Hepatocyte (in vitro differentiated cells): ENCODE results near the gene SPSB4. TPM values are rescaled to one million over a fixed set of nuclear protein-coding genes. Genes with fewer than 3 reads are reported as not detected.

Source experiments
- DNase-seq: peaks from one replicate; pipeline ENCODE4 v3.0.0-alpha.2; 2016; ENCODE audit warnings: low spot score
- H2AFZ ChIP-seq: fragments of 200-600 bp; sonication (generic); 2 replicates; pipeline ENCODE4 v1.6.0; 2016; ENCODE audit warnings: antibody characterized with exemption, mild to moderate bottlenecking
- H3K27ac ChIP-seq: fragments of 200-600 bp; sonication (generic); 2 replicates; pipeline ENCODE4 v1.5.1; 2016; ENCODE audit warnings: mild to moderate bottlenecking
- H3K27me3 ChIP-seq: fragments of 200-600 bp; sonication (generic); 2 replicates; pipeline ENCODE4 v1.6.1; 2016
- H3K36me3 ChIP-seq: fragments of 200-600 bp; sonication (generic); replicated peaks from 2 replicates; pipeline ENCODE4 v1.5.1; 2016; ENCODE audit warnings: low read depth; ENCODE audit not compliant: insufficient read depth
- H3K4me1 ChIP-seq: fragments of 200-600 bp; sonication (generic); 2 replicates; pipeline ENCODE4 v1.5.1; 2016; ENCODE audit warnings: mild to moderate bottlenecking, moderate library complexity; ENCODE audit not compliant: insufficient read depth
- H3K4me2 ChIP-seq: fragments of 200-600 bp; sonication (generic); 2 replicates; pipeline ENCODE4 v1.6.0; 2016
- H3K4me3 ChIP-seq: fragments of 200-600 bp; sonication (generic); 2 replicates; pipeline ENCODE4 v1.5.1; 2016; ENCODE audit warnings: mild to moderate bottlenecking
- H3K79me2 ChIP-seq: fragments of 200-600 bp; sonication (generic); 2 replicates; pipeline ENCODE4 v1.6.0; 2017; ENCODE audit warnings: mild to moderate bottlenecking
- H3K9me2 ChIP-seq: fragments of 200-600 bp; sonication (generic); replicated peaks from 2 replicates; pipeline ENCODE4 v1.6.0; 2017; ENCODE audit warnings: mild to moderate bottlenecking; ENCODE audit not compliant: insufficient read depth
- H3K9me3 ChIP-seq: fragments of 200-600 bp; sonication (generic); 2 replicates; pipeline ENCODE4 v1.5.1; 2016; ENCODE audit warnings: low read depth, mild to moderate bottlenecking
- H4K20me1 ChIP-seq: fragments of 200-600 bp; sonication (generic); 2 replicates; pipeline ENCODE4 v1.6.0; 2016; ENCODE audit warnings: mild to moderate bottlenecking; ENCODE audit not compliant: insufficient read depth, poor library complexity, severe bottlenecking
- EZH2 ChIP-seq: fragments of 200-600 bp; sonication (generic); IDR thresholded peaks from 2 replicates; pipeline ENCODE4 v1.6.1; 2016; ENCODE audit warnings: antibody characterized with exemption, mild to moderate bottlenecking, borderline replicate concordance
- EZH2phosphoT487 ChIP-seq: fragments of 200-600 bp; sonication (generic); IDR thresholded peaks from one replicate; pipeline ENCODE4 v1.6.1; 2018; ENCODE audit warnings: antibody characterized with exemption, mild to moderate bottlenecking, low read depth, moderate library complexity; ENCODE audit not compliant: unreplicated experiment, severe bottlenecking
- WGBS: methylation state at CpG from one replicate; pipeline ENCODE4 v1.1.6; 2016; ENCODE audit warnings: low lambda C conversion rate; ENCODE audit errors: missing lambda C conversion rate; 5-methylcytosine and 5-hydroxymethylcytosine counted together
- polyA plus RNA-seq: library from polyadenylated mRNA; unstranded; fragments of >200 nt; fragmentation: Nextera tagmentation; extraction: Ambion mirVana; gene quantifications from 2 replicates; pipeline ENCODE4 v1.2.1, GENCODE V29; 2016
- total RNA-seq: library from RNA; depleted of rRNA; stranded (reverse); fragments of >200 nt; gene quantifications from 2 replicates; pipeline ENCODE4 v1.2.3, GENCODE V29; 2014
- TF ChIP-seq, protein P1 (sequence below): fragments of 200-600 bp; sonication (generic); IDR thresholded peaks from 2 replicates; pipeline ENCODE4 v1.5.1; 2016; ENCODE audit warnings: antibody characterized with exemption, mild to moderate bottlenecking; ENCODE audit not compliant: poor library complexity

Gene SPSB4
- total and polyA plus RNA-seq, 2 experiments from 2014 or later = 1.0 to 1.3 TPM

DNA sequence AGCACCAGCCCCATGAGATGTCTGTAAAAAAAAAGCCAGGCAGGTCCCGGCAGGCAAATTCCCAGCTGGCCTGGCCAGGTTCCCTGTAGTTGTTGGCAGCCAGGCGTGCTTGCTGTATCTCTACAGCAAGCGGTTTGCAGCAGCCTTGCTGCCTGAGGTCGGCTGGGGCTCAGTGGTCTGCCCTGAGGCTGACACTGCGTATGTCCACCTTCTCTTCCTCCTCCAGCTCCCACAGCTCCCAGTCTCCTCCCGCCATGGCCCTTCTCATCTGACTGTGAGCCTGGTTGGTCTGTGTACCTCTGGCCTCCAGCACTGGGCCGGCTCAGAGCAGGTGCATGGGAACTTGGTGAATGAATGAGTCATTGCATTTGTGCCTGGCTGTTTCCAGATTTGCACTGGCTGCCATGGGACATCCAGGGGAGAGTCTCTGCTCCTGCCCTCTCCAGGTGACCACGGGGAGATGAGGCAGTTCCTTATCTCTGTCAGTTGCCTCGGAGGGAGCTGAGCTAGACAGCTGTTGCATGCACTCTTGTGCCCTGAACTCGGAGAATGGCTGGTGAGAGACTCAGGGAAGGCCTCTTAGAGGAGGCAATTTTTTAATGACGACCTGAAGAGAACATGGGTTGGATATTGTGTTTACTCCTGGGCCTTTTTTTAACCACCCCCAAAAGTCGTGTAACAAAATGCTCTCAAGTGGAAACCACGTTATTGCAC lies 43.0 kb downstream of the SPSB4 start:
- TF ChIP-seq EZH2phosphoT487 (no peak), EZH2 (no peak)
- TF ChIP-seq, protein P1, sequence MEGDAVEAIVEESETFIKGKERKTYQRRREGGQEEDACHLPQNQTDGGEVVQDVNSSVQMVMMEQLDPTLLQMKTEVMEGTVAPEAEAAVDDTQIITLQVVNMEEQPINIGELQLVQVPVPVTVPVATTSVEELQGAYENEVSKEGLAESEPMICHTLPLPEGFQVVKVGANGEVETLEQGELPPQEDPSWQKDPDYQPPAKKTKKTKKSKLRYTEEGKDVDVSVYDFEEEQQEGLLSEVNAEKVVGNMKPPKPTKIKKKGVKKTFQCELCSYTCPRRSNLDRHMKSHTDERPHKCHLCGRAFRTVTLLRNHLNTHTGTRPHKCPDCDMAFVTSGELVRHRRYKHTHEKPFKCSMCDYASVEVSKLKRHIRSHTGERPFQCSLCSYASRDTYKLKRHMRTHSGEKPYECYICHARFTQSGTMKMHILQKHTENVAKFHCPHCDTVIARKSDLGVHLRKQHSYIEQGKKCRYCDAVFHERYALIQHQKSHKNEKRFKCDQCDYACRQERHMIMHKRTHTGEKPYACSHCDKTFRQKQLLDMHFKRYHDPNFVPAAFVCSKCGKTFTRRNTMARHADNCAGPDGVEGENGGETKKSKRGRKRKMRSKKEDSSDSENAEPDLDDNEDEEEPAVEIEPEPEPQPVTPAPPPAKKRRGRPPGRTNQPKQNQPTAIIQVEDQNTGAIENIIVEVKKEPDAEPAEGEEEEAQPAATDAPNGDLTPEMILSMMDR = no peak
- no peaks in the 10 kb centered on the region for H3K9me3 ChIP-seq
- no peaks in the 10 kb centered on the region for H3K9me2 ChIP-seq
- H3K79me2 ChIP-seq = no peaks in the 10 kb centered on the region
- 73% methylated on average over 13 of the region's 13 CpGs for WGBS
- no peak overlapping the region for H3K27ac ChIP-seq
- no peak for DNase-seq
- no peak overlapping the region for H3K4me2 ChIP-seq
- no peaks in the 10 kb centered on the region for H3K36me3 ChIP-seq
- no peaks in the 10 kb centered on the region for H4K20me1 ChIP-seq
- no peaks in the 10 kb centered on the region for H3K27me3 ChIP-seq
- no peak overlapping the region for H2AFZ ChIP-seq
- no peak overlapping the region for H3K4me3 ChIP-seq
- H3K4me1 ChIP-seq = no peaks in the 10 kb centered on the region

DNA sequence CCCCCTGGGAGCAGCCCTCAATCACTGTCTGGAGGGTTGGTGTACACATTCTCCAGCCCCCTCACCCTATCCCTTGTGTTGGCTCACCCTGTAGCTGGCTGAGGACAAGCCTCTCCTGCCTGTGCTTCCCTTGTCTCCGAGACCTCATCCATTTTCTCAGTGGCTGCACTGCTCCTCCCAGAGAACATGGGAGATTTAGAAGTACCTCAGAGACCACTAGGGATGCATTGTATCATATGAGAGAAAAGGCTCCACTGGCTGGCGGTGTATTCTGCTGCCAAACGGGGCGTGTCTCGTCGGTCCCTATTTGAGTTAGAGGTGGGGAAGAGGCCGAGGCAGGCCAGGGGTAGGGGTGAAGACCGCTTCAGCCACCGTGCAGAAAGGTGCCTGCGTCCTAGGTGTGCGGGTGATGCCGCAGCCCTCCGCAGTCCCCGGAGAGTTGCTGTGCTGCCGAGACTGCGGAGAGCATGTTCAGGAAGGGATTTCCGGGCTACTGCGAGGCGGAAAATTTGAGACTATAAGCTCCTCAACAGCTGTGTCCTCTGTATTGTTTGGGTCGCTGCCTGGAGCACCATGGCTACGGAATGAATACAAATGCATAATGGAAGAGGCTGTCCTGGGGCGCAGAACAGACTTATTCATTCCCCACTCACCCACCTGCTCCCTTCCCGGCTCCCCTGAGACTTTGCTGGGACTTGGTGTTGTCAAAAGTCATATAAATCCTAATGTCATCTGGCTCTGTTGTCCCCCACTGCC lies 43.8 kb downstream of the SPSB4 start:
- Histone ChIP-seq H4K20me1 (no peaks in the 10 kb centered on the region), H3K9me3 (no peaks in the 10 kb centered on the region), H3K27ac (no peak overlapping the region), H3K36me3 (no peaks in the 10 kb centered on the region), H3K4me1 (no peaks in the 10 kb centered on the region), H3K4me3 (no peak overlapping the region), H2AFZ (no peak overlapping the region), H3K79me2 (no peaks in the 10 kb centered on the region), H3K9me2 (no peaks in the 10 kb centered on the region), H3K27me3 (no peaks in the 10 kb centered on the region), H3K4me2 (no peak overlapping the region)
- WGBS = 92% methylated on average over 23 of the region's 23 CpGs
- TF ChIP-seq EZH2phosphoT487 (no peak), EZH2 (no peak)
- TF ChIP-seq, protein P1 = no peak
- DNase-seq = no peak

DNA sequence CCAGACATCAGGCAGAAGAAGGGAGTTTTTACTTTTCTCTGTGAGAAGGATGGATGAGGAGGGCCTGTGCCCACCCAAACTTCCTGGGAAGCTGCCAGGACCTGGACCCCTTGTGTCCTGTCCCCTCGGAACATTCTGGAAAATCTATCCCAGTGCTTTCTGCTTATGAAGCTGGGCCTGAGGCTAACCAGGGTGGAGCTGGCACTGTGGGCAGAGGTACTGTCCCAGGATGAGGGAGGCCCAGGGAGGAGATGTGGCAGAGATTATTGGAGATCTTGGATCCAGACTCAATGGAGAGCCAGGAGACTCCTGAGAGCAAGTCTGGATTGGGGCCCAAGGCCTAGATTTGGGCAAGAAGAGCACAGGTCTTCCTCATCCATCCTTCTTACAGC lies 44.4 kb downstream of the SPSB4 start:
- no peaks in the 10 kb centered on the region for H4K20me1 ChIP-seq
- H3K79me2 ChIP-seq = no peaks in the 10 kb centered on the region
- no peak overlapping the region for H3K4me2 ChIP-seq
- H3K27ac ChIP-seq = no peak overlapping the region
- TF ChIP-seq EZH2 = no peak
- TF ChIP-seq, protein P1 = no peak
- H3K9me3 ChIP-seq = no peaks in the 10 kb centered on the region
- no peaks in the 10 kb centered on the region for H3K4me1 ChIP-seq
- H3K27me3 ChIP-seq = no peaks in the 10 kb centered on the region
- H2AFZ ChIP-seq = no peak overlapping the region
- H3K36me3 ChIP-seq = no peaks in the 10 kb centered on the region
- H3K9me2 ChIP-seq = no peaks in the 10 kb centered on the region
- H3K4me3 ChIP-seq = no peak overlapping the region
- DNase-seq = no peak
- 100% methylated on average over 1 of the region's 1 CpG for WGBS
